Measurements from ENCODE around the gene UNK.

Gene UNK

DNA sequence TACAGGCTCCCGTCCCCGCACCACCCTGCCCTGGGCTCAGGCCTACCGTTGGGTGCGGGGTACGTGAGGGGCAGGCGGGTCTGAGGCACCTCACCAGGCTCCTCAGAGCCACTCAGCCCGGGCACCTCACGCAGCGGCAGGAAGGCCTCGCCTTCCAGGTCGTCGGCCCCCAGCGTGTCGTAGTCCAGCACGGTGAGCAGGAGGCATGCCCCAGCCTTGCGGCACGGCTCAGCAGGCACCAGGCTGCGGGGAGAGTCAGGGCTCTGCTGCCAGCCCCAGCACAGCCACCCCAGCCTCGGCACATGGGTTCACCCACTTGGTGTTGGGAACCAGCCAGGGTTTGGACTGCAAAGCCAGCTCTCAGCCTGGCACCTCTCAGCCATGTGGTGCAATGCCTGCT, 44.1 kb downstream of the UNK start:
- no peak for TF ChIP-seq FOXM1 (IDR thresholded peaks at IDR 0.05; ENCODE audit: borderline replicate concordance, low read depth)
- TF ChIP-seq, protein P1, sequence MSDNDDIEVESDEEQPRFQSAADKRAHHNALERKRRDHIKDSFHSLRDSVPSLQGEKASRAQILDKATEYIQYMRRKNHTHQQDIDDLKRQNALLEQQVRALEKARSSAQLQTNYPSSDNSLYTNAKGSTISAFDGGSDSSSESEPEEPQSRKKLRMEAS (IDR thresholded peaks at IDR 0.05), result no peak
- no peak for TF ChIP-seq EGR1 (IDR thresholded peaks at IDR 0.05)
- no peak for TF ChIP-seq CREB1 (IDR thresholded peaks at IDR 0.05; ENCODE audit: low read depth)
- no peak for TF ChIP-seq YY1 (IDR thresholded peaks at IDR 0.05; ENCODE audit: low read depth)
- no peak for TF ChIP-seq TCF12 (IDR thresholded peaks at IDR 0.05; ENCODE audit: low read depth)
- TF ChIP-seq NFIC (IDR thresholded peaks at IDR 0.05), result no peak
- TF ChIP-seq CEBPB (IDR thresholded peaks at IDR 0.05), result no peak
- TF ChIP-seq, protein P2, sequence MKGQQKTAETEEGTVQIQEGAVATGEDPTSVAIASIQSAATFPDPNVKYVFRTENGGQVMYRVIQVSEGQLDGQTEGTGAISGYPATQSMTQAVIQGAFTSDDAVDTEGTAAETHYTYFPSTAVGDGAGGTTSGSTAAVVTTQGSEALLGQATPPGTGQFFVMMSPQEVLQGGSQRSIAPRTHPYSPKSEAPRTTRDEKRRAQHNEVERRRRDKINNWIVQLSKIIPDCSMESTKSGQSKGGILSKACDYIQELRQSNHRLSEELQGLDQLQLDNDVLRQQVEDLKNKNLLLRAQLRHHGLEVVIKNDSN (IDR thresholded peaks at IDR 0.05), result no peak
- TF ChIP-seq TEAD4 (IDR thresholded peaks at IDR 0.05), result no peak
- TF ChIP-seq TAF1 (IDR thresholded peaks at IDR 0.05; ENCODE audit: low read depth), result no peak

DNA sequence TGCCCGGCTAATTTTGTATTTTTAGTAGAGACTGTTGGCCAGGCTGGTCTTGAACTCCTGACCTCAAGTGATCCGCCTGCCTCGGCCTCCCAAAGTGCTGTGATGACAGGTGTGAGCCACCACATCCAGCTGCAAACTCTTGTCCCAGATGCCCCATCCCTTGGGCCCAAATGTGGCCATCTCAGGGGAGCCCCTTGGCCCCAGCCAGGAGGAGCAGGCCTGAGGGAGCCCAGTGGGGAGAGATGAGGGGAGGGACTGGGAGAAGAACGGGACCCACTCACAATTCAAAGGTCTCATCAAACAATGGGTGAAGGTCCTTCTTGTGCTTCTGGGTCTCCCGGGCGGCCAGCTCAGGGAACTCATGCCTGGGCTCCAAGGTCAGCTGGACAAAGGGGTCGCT, 45.1 kb downstream of the UNK start:
- no peak for TF ChIP-seq TCF12 (IDR thresholded peaks at IDR 0.05; ENCODE audit: low read depth)
- TF ChIP-seq, protein P2 (IDR thresholded peaks at IDR 0.05), result no peak
- TF ChIP-seq FOXM1 (IDR thresholded peaks at IDR 0.05; ENCODE audit: borderline replicate concordance, low read depth), result no peak
- no peak for TF ChIP-seq ZBTB7A (IDR thresholded peaks at IDR 0.05; ENCODE audit: low read depth)
- no peak for TF ChIP-seq EP300 (IDR thresholded peaks at IDR 0.05; ENCODE audit: borderline replicate concordance)
- no peak for TF ChIP-seq RAD21 (IDR thresholded peaks at IDR 0.05; ENCODE audit: low read depth)
- no peak for TF ChIP-seq YY1 (IDR thresholded peaks at IDR 0.05; ENCODE audit: low read depth)
- no peak for TF ChIP-seq CEBPB (IDR thresholded peaks at IDR 0.05)
- no peak for TF ChIP-seq TAF1 (IDR thresholded peaks at IDR 0.05; ENCODE audit: low read depth)
- TF ChIP-seq, protein P1 (IDR thresholded peaks at IDR 0.05), result no peak
- TF ChIP-seq CREB1 (IDR thresholded peaks at IDR 0.05; ENCODE audit: low read depth), result no peak
- TF ChIP-seq NFIC (IDR thresholded peaks at IDR 0.05), result no peak

DNA sequence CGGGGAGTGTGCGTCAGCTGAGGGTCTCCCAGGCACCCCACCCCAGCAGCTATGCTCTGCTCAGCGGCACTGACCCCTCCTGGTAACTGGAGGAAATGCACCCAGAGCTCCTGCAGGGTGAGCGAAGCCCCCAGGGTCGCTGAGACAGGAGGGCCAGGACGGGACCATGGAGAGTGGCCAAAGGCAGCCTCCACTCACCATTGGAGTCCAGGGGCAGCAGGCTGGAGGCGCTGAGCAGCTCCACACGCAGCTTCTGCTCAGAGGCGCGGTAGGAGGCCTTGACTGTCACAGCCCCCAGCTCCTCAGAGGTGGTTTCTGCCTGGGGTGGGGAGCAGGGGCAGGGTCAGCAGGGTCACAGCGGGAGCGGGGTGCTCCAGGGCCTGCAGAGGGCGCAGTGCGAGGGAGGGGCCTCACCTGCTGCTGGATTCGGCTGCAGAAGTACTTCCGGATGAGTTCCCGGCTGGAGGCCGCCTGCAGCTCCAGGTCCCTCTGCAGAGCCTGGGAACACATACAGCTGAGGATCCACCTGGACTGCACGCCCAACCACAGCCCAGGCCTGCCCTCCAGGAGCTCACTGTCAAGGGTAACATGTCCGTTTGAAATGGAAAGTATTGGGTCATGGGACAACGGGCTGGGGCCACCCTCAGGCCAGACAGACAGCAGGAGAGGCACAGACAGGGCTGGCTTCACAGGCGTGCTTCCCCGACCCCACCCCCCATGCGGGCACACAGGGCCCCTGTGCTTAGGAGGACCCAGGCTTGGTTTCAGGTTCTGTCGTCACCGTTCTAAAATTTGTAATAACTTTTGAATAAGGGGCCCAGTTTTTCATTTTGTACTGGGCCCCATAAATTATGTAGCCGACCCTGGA, 45.8 kb downstream of the UNK start:
- TF ChIP-seq ZBTB7A (IDR thresholded peaks at IDR 0.05; ENCODE audit: low read depth) (peak; percentile 93), EP300 (IDR thresholded peaks at IDR 0.05; ENCODE audit: borderline replicate concordance) (no peak), TEAD4 (IDR thresholded peaks at IDR 0.05) (no peak), CREB1 (IDR thresholded peaks at IDR 0.05; ENCODE audit: low read depth) (no peak), RAD21 (IDR thresholded peaks at IDR 0.05; ENCODE audit: low read depth) (peak; percentile 46; the same call in 1 of the 2 replicates), YY1 (IDR thresholded peaks at IDR 0.05; ENCODE audit: low read depth) (no peak)
- TF ChIP-seq, protein P3, sequence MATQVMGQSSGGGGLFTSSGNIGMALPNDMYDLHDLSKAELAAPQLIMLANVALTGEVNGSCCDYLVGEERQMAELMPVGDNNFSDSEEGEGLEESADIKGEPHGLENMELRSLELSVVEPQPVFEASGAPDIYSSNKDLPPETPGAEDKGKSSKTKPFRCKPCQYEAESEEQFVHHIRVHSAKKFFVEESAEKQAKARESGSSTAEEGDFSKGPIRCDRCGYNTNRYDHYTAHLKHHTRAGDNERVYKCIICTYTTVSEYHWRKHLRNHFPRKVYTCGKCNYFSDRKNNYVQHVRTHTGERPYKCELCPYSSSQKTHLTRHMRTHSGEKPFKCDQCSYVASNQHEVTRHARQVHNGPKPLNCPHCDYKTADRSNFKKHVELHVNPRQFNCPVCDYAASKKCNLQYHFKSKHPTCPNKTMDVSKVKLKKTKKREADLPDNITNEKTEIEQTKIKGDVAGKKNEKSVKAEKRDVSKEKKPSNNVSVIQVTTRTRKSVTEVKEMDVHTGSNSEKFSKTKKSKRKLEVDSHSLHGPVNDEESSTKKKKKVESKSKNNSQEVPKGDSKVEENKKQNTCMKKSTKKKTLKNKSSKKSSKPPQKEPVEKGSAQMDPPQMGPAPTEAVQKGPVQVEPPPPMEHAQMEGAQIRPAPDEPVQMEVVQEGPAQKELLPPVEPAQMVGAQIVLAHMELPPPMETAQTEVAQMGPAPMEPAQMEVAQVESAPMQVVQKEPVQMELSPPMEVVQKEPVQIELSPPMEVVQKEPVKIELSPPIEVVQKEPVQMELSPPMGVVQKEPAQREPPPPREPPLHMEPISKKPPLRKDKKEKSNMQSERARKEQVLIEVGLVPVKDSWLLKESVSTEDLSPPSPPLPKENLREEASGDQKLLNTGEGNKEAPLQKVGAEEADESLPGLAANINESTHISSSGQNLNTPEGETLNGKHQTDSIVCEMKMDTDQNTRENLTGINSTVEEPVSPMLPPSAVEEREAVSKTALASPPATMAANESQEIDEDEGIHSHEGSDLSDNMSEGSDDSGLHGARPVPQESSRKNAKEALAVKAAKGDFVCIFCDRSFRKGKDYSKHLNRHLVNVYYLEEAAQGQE (IDR thresholded peaks at IDR 0.05; ENCODE audit: low read depth), result no peak

DNA sequence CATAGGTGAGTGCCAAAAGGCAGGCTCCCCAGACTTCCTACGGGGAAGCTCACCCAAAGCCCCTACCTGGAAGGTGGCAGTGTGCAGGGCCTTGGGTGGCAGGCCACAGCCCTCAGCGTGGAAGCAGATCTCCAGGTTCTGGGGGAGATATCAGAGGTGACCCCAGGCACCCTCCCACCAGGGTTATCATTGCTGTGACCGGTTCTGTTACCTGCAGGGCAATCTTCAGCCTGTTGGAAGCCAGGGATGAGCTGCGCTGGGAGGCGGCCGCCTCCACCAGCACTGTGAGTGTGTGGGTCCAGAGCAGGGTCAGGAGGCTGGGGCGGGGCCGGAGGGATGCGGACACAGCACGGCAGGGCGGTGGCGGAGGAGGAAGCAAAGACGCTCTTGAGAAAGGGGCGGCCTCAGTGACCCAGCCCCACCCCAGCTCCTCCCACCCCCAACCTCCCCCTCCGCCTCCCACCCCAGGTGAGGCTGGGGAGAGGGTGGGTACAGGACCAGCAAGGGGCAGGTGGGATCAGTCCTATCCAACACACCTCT, 46.5 kb downstream of the UNK start:
- TF ChIP-seq, protein P2 (IDR thresholded peaks at IDR 0.05), result no peak
- TF ChIP-seq, protein P3 (IDR thresholded peaks at IDR 0.05; ENCODE audit: low read depth), result no peak
- no peak for TF ChIP-seq TAF1 (IDR thresholded peaks at IDR 0.05; ENCODE audit: low read depth)
- no peak for TF ChIP-seq NFIC (IDR thresholded peaks at IDR 0.05)
- TF ChIP-seq, protein P1 (IDR thresholded peaks at IDR 0.05), result no peak
- TF ChIP-seq RAD21 (IDR thresholded peaks at IDR 0.05; ENCODE audit: low read depth), result no peak
- TF ChIP-seq YY1 (IDR thresholded peaks at IDR 0.05; ENCODE audit: low read depth), result no peak
- no peak for TF ChIP-seq FOXM1 (IDR thresholded peaks at IDR 0.05; ENCODE audit: borderline replicate concordance, low read depth)
- TF ChIP-seq EP300 (IDR thresholded peaks at IDR 0.05; ENCODE audit: borderline replicate concordance), result no peak
- no peak for TF ChIP-seq CEBPB (IDR thresholded peaks at IDR 0.05)
- TF ChIP-seq TEAD4 (IDR thresholded peaks at IDR 0.05), result no peak
- no peak for TF ChIP-seq TCF12 (IDR thresholded peaks at IDR 0.05; ENCODE audit: low read depth)
- TF ChIP-seq EGR1 (IDR thresholded peaks at IDR 0.05), result no peak
- TF ChIP-seq CREB1 (IDR thresholded peaks at IDR 0.05; ENCODE audit: low read depth), result no peak
- TF ChIP-seq ZBTB7A (IDR thresholded peaks at IDR 0.05; ENCODE audit: low read depth), result no peak
